A673 (cell line): ENCODE data around the gene CDC42EP1.

Source experiments
- CTCF ChIP-seq: fragments of 300-800, 200-600 bp; sonication (generic); conservative IDR thresholded peaks from 2 replicates; pipeline ENCODE4 v1.5.1; 2017; ENCODE audit warnings: low read depth, mild to moderate bottlenecking, antibody characterized with exemption, low read length, moderate library complexity, mixed read lengths
- EZH2 ChIP-seq: fragments of 200-600 bp; sonication (generic); IDR thresholded peaks from 2 replicates; pipeline ENCODE4 v1.6.1; 2017; ENCODE audit warnings: borderline replicate concordance, low read depth, mild to moderate bottlenecking, mixed read lengths, antibody characterized with exemption, low read length; ENCODE audit not compliant: poor library complexity, severe bottlenecking

DNA sequence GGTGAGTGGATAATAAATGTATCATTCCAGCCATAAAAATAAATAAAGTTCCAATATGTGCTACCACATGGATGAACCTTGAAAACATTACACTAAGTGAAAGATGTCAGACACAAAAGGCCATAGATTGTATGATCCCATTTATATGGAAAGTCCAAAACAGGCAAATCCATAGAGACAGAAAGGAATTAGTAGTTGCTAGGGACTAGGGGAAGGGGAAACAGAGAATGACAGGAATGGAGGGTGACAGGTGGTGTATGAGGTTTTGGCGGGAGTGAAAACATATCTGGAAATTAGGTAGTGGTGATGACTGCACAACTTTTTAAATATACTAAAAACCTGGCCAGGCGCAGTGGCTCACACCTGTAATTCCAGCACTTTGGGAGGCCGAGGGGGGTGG, 25.8 kb upstream of the CDC42EP1 start:
- TF ChIP-seq CTCF: no peak
- TF ChIP-seq EZH2: no peak
